NCI-H1417 treated with DMSO at 0.1 percent for 48 hours (cell line): ENCODE results near the gene LRRC36.

Experiments used
- DNase-seq: peaks from one replicate; lab custom pipeline; 2025; lab: John Stamatoyannopoulos, UW

Gene LRRC36

DNA sequence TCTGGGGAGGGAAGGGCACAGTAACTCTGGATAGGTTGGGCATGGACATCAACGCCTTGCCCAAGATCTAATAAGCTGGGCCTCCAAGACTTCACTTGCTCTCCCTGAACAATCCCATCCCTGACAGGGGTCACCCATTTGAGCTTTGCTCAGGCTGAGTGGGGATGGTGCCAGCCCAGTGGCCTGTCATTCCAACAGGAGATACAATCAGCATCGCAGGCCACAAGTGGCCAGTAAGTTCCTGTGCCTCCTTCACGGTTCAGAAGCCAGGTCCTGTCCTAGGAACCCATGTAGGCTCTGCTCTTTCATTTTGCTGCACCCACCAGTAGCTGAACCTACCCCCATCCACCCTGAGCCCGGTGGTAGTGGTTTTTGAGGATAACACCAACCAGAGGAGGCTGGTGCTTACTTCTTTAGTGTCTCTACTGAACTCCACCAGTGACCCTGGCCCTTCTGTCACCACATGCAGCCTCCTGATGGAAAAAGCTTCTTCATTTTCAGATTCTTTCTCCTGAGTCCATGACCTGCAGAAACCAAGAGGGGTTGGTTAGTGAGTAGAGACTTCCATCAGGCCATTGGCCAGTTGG lies 32.4 kb upstream of the LRRC36 start:
- DNase-seq: no peak

DNA sequence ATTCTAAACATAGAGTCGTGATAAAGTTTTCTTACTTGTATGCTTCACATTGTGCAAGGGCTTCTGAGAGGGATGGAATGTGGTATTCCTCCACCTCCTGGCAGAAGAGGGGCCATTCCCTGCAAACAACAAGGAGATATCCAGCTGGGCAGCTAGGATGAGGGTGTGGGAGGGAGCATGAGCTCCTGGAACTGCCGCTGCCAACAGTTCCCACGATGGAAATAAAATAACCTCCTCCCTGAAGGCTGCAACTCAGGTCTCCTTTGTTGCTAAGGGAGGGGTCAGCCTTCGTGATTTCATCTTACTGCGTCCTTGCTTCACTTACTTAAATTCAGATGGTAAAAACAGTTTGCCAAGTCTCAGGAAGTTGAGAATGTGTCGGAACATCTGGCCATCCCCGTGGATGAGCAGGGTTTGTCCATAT lies 31.7 kb upstream of the LRRC36 start:
- no peak for DNase-seq

DNA sequence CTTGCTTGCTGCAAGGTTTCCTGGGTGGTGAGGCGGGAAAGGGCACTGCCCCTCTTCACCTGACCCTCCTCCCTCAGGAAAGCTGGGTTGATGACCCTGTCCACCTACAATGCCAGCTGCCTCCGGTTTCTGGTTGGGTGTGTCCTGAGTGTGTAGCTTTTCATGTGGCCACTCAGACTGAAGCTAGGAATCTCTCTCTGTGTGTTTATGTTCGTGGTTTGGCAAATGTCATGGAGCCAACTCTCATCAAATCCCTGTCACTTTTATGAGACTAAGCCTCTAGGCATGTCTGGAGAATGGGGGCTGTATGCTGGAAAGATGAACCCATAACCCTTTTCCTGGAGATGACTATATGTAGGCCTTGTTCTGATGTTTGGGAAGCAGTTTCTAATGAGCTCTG lies 30.2 kb upstream of the LRRC36 start:
- no peak for DNase-seq

DNA sequence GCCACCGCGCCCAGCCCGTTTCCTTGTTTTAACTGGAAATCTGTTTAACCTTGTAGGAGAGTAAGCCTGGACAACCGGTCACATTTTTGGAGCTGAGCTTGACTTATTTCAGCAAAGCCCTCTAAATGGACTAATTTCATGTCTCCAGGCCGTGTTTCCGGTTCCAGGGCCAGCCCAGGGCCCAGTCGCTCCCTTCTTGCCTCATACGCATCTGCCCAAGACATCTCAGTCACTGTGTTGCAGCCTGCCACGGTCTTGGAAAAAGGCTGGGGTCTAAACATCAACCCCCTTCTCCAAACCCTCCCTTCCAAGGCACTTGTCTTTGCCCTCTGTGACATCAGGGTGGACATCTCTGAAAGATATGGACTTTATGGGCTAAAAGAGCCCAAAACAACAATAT lies 28.3 kb upstream of the LRRC36 start:
- DNase-seq: no peak

DNA sequence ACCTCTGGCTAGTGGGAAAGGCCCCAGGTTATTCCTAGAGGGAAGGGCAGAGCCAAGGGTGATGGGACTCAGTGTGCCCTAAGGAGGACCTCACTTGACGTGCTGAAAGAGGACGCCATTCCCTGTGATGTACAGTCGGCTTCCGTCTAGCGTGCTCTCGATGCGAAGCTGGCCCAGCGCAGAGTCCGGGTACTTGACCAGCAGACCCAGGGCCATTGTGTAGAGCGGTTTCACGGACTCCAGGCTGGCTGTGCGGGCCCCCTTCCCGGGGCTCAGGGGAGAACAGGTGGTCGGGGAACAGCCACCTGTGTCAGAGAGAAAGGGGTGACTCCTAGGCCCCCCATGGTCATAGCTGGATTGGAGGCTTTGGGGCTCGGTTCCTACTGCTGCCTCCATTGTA lies 27.3 kb upstream of the LRRC36 start:
- DNase-seq: no peak

DNA sequence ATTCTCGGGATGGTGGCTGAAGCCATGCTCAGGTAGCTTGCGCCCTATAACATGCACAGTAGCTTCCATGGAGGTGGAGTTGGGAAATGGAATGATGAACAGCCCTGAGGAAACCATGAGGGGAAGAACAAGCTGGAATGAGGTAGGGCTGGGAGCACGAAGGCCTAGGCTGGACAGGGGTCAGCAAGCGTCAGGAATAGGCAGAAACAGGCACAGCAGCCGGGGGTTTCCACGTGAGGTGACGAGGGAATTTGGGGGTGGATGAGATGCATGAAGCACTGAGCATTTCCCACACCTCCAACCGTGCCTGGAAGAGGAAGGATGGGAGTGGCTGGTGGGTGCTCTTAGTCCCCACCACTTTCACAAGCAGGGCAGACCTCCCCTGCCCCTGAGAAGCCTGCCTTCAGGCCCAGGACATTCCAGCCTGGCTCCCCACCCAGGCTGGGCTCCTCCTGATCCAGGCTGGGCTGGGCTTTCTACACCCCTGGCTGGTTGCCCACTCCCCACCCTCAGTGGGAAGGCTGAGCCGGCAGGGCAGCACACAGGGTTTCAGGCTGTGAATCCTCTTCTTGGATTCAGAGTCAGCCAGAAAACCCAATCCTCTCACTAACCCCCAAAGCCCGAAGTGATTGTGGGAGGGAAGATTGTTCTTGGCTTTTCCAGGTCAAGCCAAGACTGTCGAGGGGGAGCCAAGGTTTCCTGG lies 25.4 kb upstream of the LRRC36 start:
- no peak for DNase-seq

DNA sequence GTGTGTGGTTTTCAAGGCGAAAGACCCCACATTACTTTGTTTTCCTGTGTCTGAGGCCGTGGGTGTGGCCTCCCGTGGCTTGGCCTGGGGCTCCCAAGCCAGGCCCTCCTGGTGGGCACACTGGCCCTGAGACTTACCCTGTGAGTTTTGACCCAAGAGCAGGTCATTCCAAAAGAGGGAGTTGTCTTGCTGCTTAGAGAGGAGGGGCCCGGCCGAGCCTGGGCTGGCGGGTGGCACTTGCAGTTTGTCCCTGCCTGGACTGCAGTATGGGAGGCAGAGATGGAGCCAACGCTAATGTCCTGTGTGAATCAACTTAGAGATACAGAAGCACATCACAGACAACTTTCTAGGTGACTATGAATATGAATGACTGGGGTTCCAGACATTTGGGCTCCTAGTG lies 24.5 kb upstream of the LRRC36 start:
- DNase-seq: no peak

DNA sequence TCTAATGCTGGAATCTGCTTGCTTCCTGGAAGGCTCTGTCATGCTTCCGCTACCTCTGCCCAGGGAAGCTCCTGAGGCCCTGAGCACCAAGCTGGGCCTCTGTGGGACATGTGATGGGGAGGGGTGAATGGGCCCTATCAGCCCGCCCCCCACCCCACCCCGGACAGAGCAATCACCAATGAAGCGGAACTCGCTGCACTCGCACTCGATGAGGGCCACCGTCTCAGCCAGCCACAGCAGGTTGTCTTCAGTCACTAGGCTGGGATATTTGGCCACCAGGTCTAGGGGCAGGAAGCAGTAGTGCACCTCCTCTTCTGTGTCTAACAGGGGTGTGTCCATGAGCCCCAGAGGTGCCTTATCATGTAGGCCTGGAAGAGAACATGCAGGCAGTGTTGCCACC lies 23.6 kb upstream of the LRRC36 start:
- no peak for DNase-seq

DNA sequence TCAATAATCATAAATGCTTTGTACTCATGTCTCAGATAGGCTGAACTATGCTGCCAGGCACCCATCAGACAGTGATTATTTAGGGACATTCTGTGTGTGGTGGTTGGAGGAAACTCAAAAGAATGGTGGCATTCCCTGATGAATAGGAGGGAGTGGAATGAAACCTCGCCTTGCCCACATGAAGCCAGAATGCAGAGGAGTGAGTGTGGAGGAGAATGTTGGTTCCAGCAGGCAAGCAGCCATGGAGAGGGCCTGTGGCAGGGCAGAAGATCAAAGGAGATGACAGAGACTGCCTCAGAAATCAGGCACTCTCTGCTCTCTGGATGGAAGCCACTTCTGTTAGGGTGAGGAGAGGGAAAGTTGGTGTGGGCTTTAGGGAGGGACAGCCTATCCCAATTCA lies 22.6 kb upstream of the LRRC36 start:
- DNase-seq: no peak

DNA sequence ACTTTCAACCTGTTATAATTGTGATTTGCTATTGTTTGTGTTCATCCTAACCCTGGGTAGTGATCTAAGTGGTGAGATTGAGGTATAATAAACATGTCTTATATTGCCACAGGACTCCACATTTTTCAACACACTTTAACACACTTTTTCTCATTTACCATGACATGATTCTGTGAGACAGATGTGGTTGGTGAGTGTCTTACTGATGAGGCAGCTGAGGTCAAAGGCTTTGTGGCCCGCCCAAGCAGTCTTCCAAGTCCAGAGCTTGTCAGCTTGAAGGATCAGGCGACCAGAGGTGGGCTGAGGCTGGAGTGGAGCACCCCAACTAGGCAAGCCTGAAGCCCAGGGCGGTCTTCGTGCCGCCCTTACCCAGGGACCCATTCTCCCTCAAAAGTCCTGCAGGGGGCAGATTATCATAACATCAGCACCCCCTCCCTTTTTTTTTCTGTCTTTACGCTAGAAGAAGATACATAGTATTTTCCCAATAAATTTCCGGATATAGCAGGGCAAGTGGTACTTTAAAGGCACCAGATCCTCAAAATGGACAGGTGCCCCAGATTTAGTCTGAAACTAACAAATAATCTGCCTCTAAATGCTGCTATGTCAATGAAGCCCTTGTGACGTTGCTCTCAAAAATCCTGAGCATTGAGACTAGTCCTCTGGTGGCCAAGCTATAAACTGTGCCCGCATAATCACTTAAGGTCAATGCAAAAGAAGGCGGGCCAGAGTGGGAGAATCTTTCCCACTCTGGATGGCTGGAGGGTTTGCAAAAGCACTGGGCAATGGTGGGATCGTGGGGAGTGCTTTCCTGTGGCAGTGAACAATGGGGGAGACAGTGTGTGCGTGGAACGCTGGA lies 21.2 kb upstream of the LRRC36 start:
- no peak for DNase-seq

DNA sequence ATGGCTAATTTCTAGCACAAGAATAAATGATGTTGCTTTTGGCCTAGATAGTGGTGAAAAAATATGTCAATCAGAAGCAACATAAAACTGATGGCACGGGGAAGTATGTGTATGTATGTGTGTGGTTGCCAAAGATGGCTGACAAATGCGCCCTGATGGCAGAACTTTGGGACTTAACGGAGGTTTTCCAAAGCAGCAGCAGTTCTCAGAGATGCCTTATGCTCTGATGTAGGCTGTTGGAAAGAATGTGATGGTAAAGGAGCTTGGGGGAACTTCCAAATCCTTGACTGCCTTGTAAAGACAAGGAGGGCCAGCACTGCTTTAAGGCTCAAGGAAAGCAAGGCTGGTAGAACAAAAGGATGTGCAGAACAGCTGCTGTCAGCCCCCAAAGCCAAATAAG lies 16.1 kb upstream of the LRRC36 start:
- no peak for DNase-seq

DNA sequence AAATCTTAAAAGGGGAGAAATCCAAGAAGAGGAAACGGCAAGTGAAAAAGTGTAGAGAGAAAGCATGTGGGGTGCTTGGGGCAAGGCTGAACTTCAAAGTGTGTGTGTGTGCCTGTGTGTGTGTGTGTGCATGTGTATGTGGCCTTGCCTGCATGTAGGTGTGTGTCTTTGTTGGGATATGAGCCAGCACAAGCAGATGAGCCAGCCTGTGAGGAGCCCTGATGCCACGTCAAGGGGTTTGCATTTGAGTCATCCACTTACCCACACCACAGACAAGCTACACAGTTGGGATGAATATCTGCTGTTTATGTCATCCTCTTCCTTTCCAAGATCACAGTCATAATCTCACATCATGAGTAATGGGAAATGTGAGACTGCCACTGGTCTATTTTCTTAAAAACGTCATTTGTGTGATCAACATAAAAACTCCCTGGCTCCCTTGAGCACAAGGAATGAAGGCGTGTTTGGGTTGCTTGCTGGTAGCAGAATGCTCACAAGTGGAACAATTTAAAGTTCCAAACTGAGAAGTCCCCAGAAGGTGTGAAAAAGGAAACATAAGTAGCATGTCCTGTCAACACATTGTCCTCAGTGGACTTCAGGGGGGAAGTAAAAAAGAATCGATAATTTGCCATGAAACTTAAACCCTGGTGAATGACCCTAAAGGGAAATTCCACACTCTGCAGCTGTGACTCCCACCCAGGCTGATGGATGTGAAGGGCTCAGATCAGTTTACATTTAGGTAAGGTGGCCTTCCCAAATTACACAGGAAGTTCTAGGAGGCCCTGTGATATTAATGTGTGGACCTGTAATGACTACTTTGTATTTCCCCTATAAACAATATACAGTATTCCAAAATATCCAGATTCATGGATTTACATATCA lies 14.8 kb upstream of the LRRC36 start:
- no peak for DNase-seq

DNA sequence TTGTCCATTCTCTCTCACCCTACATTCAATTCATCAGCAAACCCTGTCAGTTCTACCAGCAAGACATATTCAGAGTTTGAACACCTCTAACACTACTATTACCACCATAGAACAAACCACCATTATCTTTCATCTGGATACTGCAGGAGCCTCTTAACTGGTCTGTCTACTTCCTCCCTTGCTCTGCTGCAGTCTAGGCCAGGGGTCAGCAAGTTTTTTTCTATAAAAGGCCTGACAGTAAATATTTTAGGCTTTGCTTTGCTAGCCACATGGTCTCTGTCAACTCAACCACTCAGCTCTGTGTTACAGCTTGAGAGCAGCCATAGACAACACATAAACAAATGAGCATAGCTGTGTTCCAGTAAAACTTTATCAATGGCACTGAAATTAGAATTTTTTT lies 13.9 kb upstream of the LRRC36 start:
- no peak for DNase-seq

DNA sequence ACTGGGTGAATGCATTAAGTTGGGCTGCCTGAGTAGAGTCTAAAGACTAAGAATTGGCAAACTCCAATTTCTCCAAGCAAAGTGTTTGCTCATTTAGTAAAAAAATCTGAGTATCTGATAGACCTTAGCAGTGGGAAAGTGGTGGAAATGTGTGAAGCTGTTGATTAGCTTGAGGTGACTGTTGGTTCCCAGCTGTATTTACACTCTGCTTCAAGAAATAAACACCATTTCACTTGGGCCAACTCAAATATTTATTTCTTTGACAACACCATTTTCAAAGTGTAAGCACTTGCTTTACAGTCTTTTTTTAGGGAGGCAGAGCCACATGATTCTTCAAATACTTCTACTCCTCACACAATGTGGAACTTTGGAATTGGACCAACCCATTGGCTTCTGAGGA lies 8.8 kb upstream of the LRRC36 start:
- no peak for DNase-seq

DNA sequence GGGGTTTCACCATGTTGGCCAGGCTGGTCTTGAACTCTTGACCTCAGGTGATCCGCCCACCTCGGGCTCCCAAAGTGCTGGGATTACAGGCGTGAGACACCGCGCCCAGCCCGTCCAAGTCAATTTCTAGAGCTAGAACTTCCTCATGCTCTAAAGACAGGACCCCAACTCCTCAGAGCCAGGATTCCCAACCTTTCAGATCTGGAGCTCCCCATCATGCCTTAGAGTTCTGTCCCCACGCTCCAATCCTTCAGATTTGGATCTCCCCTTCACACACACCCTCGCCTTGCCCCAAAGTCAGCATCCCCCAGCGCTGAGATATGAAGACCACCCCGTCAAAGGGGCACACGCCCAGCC lies 522 bp upstream of the LRRC36 start:
- DNase-seq: no peak

DNA sequence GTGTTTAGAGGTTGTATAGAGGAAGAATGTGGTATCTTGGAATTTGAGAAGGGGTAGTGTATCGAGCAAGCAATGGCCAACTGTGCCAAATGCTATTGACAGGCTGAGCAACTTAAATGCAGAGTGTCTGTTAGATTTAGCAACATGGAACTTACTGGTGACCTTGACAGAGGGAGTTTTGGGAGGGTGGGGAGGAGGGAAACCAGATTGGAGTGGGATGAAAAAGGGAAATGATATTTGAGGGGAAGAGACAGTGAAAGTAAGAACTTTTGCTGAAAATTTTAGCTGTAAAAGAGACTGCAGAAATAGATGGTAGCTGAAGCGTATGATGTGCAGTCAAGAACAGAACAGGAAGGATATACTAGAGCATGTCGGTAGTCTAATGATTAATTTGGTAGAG lies 1.1 kb downstream of the LRRC36 start:
- no peak for DNase-seq

DNA sequence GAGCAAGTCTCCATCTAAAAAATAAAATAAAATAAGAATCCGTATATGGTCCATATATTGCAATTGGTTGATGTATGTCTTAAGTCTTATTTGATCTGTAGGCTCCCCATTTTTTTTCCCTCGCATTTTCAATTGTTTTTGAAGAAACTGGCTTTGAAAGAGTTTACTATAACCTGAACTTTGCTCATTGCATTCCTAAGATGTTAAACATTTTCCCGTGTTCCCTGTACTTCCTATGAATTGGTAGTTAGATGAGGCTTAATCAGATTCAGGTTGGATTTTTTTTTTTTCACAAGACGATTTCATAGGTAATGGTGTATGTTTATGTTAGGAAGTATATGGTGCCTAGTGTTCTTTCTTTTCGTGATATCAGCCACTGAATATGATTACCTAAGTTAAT lies 3.3 kb downstream of the LRRC36 start:
- DNase-seq: no peak

DNA sequence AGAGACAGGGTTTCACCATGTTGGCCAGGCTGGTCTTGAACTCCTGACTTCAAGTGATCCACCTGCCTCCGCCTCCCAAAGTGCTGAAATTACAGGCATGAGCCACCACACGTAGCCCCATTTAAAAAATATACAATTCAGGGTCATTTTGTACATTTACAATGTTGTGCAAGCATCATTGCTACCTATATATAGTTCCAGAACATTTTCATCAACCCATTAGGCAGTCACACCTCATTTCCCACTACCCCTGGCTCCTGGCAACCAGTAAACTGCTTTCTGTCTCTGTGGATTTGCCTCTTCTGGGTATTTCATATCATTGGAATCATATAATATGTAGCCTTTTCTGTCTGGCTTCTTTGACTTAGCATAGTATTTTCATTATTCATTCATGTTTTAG lies 6.7 kb downstream of the LRRC36 start:
- DNase-seq: no peak

DNA sequence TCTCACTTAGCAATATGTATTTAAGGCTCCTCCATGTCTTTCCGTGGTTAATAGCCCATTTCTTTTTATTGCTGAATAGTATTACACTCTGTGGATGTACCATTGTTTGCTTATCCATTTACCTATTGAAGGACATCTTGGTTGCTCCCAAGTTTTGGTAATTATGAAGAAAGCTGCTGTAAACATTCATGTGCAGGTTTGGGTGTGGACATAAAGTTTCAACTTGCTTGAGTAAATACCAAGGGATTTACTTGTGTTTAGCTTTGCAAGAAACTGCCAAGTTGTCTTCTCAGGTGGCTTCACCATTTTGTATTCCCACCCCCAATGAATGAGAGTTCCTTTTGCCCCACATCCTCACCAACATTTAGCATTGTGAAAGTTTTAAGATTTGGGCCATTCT lies 9.5 kb downstream of the LRRC36 start:
- no peak for DNase-seq

DNA sequence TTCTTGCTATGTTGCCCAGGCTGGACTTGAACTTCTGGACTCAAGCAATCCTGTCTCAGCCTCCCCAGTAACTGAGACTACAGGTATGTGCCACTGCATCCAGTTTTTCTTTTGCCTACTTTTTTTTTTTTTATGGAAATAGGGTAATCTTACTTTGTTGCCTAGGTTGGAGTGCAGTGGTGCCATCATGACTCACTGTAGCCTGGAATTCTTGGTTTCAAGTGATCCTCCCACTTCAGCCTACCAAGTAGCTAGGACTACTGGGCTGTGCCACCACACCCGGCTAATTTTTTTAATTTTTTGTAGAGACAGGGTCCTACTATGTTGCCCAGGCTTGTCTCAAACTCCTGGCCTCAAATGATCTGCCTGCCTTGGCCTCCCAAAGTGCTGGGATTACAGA lies 10.0 kb downstream of the LRRC36 start:
- DNase-seq: no peak

DNA sequence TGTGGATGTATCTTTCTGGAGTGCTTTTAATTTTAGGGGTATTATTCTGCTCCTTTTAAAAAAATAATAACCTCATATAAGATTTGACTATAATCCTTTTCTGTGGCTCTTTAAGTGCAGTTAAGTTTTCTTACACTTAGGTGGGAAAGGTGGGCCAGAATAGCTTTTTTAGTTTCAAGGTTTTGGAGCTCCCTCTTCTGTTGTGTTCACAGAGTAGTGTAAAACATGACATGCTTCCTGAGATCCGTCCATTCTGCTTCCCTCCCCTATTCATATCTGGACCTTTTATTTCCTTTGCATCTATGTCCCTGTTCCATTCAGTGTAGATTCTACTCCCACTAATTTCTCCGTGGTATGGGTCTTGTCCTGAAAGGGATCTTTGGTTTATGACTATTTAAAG lies 12.8 kb downstream of the LRRC36 start:
- DNase-seq: no peak

DNA sequence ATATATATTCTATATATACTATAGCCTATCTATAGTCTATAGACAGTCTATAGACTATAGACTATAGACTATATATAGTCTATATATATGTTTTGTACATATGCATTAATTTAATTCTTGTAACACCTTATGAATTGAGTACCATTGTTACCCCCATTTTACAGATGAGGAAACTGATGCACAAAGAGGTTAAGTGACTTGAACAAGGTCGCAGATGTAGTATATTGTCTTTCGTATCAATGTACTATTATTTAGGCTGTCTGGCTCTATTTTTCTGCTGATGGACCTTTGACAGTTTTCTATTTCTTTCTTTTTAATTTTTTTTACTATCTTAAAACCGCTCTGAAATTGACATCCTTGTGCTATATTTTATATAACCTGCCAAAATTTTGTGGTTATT lies 14.6 kb downstream of the LRRC36 start:
- no peak for DNase-seq
